Keratinocyte (primary cell): Measurements from ENCODE around the gene IL36RN. TPM values are rescaled to one million over a fixed set of nuclear protein-coding genes. Genes with fewer than 3 reads are reported as not detected.

Experiments
- DNase-seq: peaks from one replicate; pipeline ENCODE4 v3.0.0-alpha.2; 2011; ENCODE audit warnings: low read depth, missing footprints, low spot score
- FAIRE-seq: peaks from 2 replicates; lab custom pipeline; 2011; peaks lifted over from hg19 to GRCh38; lab: Jason Lieb, UNC
- H2AFZ ChIP-seq: 2 replicates; pipeline ENCODE4 v1.6.0; 2012; ENCODE audit warnings: low read length, control low read depth, inconsistent platforms; ENCODE audit not compliant: control insufficient read depth
- H3K27ac ChIP-seq: 2 replicates; pipeline ENCODE4 v1.5.1; 2011; ENCODE audit warnings: low read length; ENCODE audit not compliant: control insufficient read depth, insufficient read depth
- H3K27me3 ChIP-seq: 3 replicates; pipeline ENCODE4 v1.6.0; 2011; ENCODE audit warnings: low read length; ENCODE audit not compliant: control insufficient read depth, insufficient read depth; ENCODE audit errors: extremely low read depth
- H3K36me3 ChIP-seq, 2 experiments: 2 replicates in 1 of 2; 3 replicates in 1 of 2; pipeline ENCODE4 v1.5.1; 2011; ENCODE audit warnings: low read length in 2 of 2, mild to moderate bottlenecking in 1 of 2; ENCODE audit not compliant: control insufficient read depth in 2 of 2, insufficient read depth in 2 of 2; ENCODE audit errors: extremely low read depth in 1 of 2
- H3K4me1 ChIP-seq: 3 replicates; pipeline ENCODE4 v1.5.1; 2011; ENCODE audit warnings: low read length; ENCODE audit not compliant: control insufficient read depth, insufficient read depth; ENCODE audit errors: extremely low read depth
- H3K4me2 ChIP-seq: 3 replicates; pipeline ENCODE4 v1.6.0; 2011; ENCODE audit warnings: low read depth, low read length; ENCODE audit not compliant: control insufficient read depth, insufficient read depth; ENCODE audit errors: extremely low read depth
- H3K4me3 ChIP-seq, 3 experiments: fragments of 200-600 bp in 1 of 3; sonication (generic) in 1 of 3; 2 replicates in 2 of 3; 3 replicates in 1 of 3; pipeline ENCODE4 v1.5.1; 2011 to 2016; ENCODE audit warnings: low read length in 3 of 3, mild to moderate bottlenecking in 3 of 3, control low read depth in 2 of 3, inconsistent platforms in 1 of 3, low read depth in 1 of 3, mixed read lengths in 1 of 3, mixed run types in 1 of 3, moderate library complexity in 1 of 3; ENCODE audit not compliant: control insufficient read depth in 2 of 3, insufficient read depth in 2 of 3; ENCODE audit errors: extremely low read depth in 1 of 3
- H3K79me2 ChIP-seq: 2 replicates; pipeline ENCODE4 v1.6.0; 2012; ENCODE audit warnings: low read length; ENCODE audit not compliant: control insufficient read depth, insufficient read depth
- H3K9ac ChIP-seq: 3 replicates; pipeline ENCODE4 v1.6.0; 2011; ENCODE audit warnings: low read length; ENCODE audit not compliant: control insufficient read depth, insufficient read depth; ENCODE audit errors: extremely low read depth
- H3K9me1 ChIP-seq: 3 replicates; pipeline ENCODE4 v1.6.0; 2011; ENCODE audit warnings: low read length; ENCODE audit not compliant: control insufficient read depth, insufficient read depth; ENCODE audit errors: extremely low read depth
- H3K9me3 ChIP-seq: 2 replicates; pipeline ENCODE4 v1.5.1; 2012; ENCODE audit warnings: low read depth, low read length; ENCODE audit not compliant: control insufficient read depth
- H4K20me1 ChIP-seq: 3 replicates; pipeline ENCODE4 v1.6.0; 2011; ENCODE audit warnings: low read length; ENCODE audit not compliant: control insufficient read depth, insufficient read depth; ENCODE audit errors: extremely low read depth
- EZH2 ChIP-seq: IDR thresholded peaks from one replicate; pipeline ENCODE4 v1.6.1; 2012; ENCODE audit warnings: inconsistent platforms, mild to moderate bottlenecking, low read length, moderate library complexity
- dilution Hi-C: fragments of 300-500 bp; cut with MboI; formaldehyde crosslinking; loops from one replicate; pipeline ENCODE4 v1.7.0; 2020; ENCODE audit warnings: low sequenced_read_pairs; ENCODE audit not compliant: extremely low pct_ligation_motif_present
- polyA plus RNA-seq, 5 experiments: library from polyadenylated mRNA; depleted of rRNA in 3 of 5; stranded (reverse) in 3 of 5; stranded (forward) in 1 of 5; unstranded in 1 of 5; fragments of >200 nt; gene quantifications; 1 replicate in 1 of 5; 2 replicates in 3 of 5; 3 replicates in 1 of 5; pipeline versions ENCODE4 v1.2.1 to v1.2.3, GENCODE V29; 2011 to 2012; ENCODE audit warnings: missing spikeins in 2 of 5, low read depth in 1 of 5, low replicate concordance in 1 of 5
- TF ChIP-seq, protein P1 (sequence below), 3 experiments: IDR thresholded peaks in 1 of 3; conservative IDR thresholded peaks in 1 of 3; optimal IDR thresholded peaks in 1 of 3; 2 replicates in 2 of 3; 3 replicates in 1 of 3; pipeline versions ENCODE3 to v1.5.1; 2011; ENCODE audit warnings: low read length in 3 of 3, mild to moderate bottlenecking in 3 of 3, moderate library complexity in 2 of 3, control low read depth in 1 of 3, inconsistent platforms in 1 of 3; ENCODE audit not compliant: insufficient read depth in 2 of 3; ENCODE audit errors: extremely low read depth in 1 of 3

Gene IL36RN
- polyA plus RNA-seq, 1 donor (not counting 4 experiments of a cell fraction or from before 2014, with no cell fraction given), result 3.9 TPM

DNA sequence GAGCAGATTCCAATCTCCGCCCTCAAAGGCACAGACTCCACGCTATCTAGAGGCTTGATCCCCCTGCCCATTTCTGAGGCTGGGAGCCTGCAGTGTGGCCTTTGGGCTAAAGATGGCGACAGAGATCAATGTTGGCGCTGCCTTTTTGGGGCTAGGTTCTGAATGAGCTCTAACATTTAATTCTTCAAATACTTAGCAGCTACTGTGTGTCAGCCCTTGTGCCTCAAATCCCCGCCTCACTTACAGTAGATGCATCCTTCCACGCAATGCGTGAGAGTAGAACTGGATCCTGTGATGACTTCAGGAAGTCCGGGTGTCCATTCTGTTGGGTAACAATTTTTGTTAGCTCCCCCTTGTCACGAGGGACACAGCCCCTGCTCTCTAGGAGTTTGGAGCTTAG lies 21.1 kb downstream of the IL36RN start:
- dilution Hi-C loops, result no loop called here
- H3K4me1 ChIP-seq, result peaks cover 52% of the 10 kb centered on the region
- no peaks in the 10 kb centered on the region for H3K79me2 ChIP-seq
- H3K9ac ChIP-seq, result peak overlapping the region; percentile 88
- H3K4me3 ChIP-seq, result no peak overlapping the region
- no peaks in the 10 kb centered on the region for H3K9me3 ChIP-seq
- TF ChIP-seq EZH2, result no peak
- TF ChIP-seq, protein P1, sequence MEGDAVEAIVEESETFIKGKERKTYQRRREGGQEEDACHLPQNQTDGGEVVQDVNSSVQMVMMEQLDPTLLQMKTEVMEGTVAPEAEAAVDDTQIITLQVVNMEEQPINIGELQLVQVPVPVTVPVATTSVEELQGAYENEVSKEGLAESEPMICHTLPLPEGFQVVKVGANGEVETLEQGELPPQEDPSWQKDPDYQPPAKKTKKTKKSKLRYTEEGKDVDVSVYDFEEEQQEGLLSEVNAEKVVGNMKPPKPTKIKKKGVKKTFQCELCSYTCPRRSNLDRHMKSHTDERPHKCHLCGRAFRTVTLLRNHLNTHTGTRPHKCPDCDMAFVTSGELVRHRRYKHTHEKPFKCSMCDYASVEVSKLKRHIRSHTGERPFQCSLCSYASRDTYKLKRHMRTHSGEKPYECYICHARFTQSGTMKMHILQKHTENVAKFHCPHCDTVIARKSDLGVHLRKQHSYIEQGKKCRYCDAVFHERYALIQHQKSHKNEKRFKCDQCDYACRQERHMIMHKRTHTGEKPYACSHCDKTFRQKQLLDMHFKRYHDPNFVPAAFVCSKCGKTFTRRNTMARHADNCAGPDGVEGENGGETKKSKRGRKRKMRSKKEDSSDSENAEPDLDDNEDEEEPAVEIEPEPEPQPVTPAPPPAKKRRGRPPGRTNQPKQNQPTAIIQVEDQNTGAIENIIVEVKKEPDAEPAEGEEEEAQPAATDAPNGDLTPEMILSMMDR (optimal IDR thresholded peaks at IDR 0.05 in 1 of 3, IDR thresholded peaks at IDR 0.05 in 1 of 3, conservative IDR thresholded peaks at IDR 0.05 in 1 of 3; ENCODE audit: extremely low read depth in 1 of 3, insufficient read depth in 2 of 3, low read length in 3 of 3), result peak; percentile 86 to 97 (median 89)
- no peaks in the 10 kb centered on the region for H4K20me1 ChIP-seq
- H2AFZ ChIP-seq, result peak overlapping the region; percentile 41
- H3K27ac ChIP-seq, result peak overlapping the region; percentile 100
- FAIRE-seq (peak; percentile 46), DNase-seq (no peak)
- peak overlapping the region; percentile 73 for H3K4me2 ChIP-seq
- H3K27me3 ChIP-seq, result no peaks in the 10 kb centered on the region
- H3K36me3 ChIP-seq, result no peaks in the 10 kb centered on the region
- peaks cover 3% of the 10 kb centered on the region for H3K9me1 ChIP-seq

DNA sequence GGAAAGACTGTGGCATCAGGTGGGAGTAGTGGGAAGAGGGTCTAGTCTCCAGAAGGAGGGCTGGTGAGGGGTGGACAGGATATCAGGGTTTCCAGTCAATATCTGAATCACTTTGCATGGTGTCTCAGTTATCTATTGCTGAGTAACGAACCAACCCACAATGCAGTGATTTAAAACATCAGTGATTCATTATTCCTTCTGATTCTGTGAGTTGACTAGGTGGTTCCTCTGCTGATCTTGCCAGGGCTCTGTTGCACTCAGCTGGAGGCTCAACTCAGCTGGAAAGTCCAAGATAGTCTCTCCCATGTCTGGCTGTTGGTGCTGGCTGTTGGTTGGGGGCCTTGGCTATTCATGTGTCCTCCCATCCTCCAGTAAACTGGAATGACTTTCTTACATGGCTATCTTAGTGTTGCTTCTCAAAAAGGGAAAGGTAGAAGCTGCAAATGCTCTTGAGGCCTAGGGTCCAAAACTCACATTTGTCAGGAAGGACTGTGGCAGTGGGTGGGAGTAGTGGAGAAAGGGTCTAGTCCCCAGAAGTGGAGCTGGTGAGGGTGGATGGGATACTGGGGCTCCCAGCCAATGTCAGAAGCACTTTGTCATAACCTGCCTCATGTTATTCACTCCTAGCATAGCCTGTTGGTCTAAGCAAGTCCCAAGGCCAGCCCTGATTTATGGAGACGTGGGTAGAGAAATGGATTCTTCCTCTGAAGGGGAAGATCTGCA lies 22.7 kb downstream of the IL36RN start:
- Histone ChIP-seq H3K79me2 (no peaks in the 10 kb centered on the region), H3K4me2 (no peak overlapping the region), H3K9ac (no peak overlapping the region), H3K9me1 (peaks cover 3% of the 10 kb centered on the region), H2AFZ (no peak overlapping the region), H3K4me3 (no peak overlapping the region), H3K27ac (no peak overlapping the region), H4K20me1 (no peaks in the 10 kb centered on the region), H3K27me3 (no peaks in the 10 kb centered on the region), H3K36me3 (no peaks in the 10 kb centered on the region), H3K4me1 (peaks cover 57% of the 10 kb centered on the region), H3K9me3 (no peaks in the 10 kb centered on the region)
- dilution Hi-C loops, result no loop called here
- DNase-seq (no peak), FAIRE-seq (no peak)
- TF ChIP-seq, protein P1 (optimal IDR thresholded peaks at IDR 0.05 in 1 of 3, IDR thresholded peaks at IDR 0.05 in 1 of 3, conservative IDR thresholded peaks at IDR 0.05 in 1 of 3; ENCODE audit: extremely low read depth in 1 of 3, insufficient read depth in 2 of 3, low read length in 3 of 3), result no peak
- no peak for TF ChIP-seq EZH2
